Measurements from ENCODE around the gene MISP3. TPM values are rescaled to one million over a fixed set of nuclear protein-coding genes. Genes with fewer than 3 reads are reported as not detected.

MISP3 gene
- total RNA-seq, 1 experiment from 2014 or later = 3.2 TPM

DNA sequence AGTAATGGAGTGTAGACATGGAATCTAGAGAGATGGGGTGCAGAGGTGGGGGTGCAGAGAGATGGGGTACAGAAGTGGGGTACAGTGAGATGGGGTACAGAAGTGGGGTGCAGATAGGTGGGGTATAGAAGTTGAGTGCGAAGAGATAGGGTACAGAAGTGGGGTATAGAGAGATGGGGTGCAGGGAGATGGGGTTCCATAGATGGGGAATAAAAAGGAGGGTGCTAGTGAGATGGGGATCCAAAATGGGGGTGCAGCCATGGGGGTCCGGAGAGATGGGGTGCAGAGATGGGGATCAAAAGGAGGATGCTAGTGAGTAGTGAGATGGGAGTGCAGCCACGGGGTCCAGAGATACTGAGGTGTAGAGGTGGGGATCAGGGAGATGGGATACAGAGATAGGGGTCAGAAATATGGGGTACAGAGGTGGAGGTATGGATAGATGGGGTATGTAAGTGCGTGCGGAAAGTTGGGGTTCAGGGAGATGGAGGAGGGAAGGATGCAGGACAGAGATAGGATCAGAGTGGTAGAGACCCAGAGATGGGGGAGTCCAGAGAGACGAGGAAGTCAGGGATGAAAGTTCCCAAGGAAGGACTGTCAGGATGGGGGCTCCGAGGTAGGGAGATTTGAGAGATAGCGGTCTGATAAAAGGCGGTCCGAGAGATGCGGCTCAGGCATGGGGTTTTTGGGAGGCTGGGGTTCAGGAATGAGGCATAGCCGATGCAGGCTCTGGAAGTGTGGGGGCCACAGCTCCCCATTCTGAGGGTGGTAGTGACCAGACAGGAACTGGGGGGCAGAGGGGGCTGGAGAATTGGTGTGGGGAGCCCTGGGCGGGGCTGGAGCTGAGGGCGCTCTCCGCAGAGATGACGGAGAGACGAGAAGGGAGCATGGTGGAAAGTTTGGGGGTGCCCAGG lies 14.1 kb upstream of the MISP3 start (continued):
- TF ChIP-seq ATF2 (CRISPR knock-in tag; IDR thresholded peaks at IDR 0.05; ENCODE audit: borderline replicate concordance, low read depth) = no peak
- TF ChIP-seq, protein P1, sequence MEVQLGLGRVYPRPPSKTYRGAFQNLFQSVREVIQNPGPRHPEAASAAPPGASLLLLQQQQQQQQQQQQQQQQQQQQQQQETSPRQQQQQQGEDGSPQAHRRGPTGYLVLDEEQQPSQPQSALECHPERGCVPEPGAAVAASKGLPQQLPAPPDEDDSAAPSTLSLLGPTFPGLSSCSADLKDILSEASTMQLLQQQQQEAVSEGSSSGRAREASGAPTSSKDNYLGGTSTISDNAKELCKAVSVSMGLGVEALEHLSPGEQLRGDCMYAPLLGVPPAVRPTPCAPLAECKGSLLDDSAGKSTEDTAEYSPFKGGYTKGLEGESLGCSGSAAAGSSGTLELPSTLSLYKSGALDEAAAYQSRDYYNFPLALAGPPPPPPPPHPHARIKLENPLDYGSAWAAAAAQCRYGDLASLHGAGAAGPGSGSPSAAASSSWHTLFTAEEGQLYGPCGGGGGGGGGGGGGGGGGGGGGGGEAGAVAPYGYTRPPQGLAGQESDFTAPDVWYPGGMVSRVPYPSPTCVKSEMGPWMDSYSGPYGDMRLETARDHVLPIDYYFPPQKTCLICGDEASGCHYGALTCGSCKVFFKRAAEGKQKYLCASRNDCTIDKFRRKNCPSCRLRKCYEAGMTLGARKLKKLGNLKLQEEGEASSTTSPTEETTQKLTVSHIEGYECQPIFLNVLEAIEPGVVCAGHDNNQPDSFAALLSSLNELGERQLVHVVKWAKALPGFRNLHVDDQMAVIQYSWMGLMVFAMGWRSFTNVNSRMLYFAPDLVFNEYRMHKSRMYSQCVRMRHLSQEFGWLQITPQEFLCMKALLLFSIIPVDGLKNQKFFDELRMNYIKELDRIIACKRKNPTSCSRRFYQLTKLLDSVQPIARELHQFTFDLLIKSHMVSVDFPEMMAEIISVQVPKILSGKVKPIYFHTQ (CRISPR knock-in tag; IDR thresholded peaks at IDR 0.05) = no peak
- TF ChIP-seq USF1 (CRISPR knock-in tag; IDR thresholded peaks at IDR 0.05) = no peak
- no peak for TF ChIP-seq ZNF317 (CRISPR knock-in tag; IDR thresholded peaks at IDR 0.05; ENCODE audit: borderline replicate concordance, low read depth)
- TF ChIP-seq RORB (CRISPR knock-in tag; IDR thresholded peaks at IDR 0.05) = no peak
- no peak for TF ChIP-seq NR1H2 (CRISPR knock-in tag; IDR thresholded peaks at IDR 0.05)
- no peak for TF ChIP-seq SMAD4 (CRISPR knock-in tag; IDR thresholded peaks at IDR 0.05)
- no peak for TF ChIP-seq IRF1 (CRISPR knock-in tag; IDR thresholded peaks at IDR 0.05)
- no peak for TF ChIP-seq HMGXB4 (CRISPR knock-in tag; IDR thresholded peaks at IDR 0.05)
- TF ChIP-seq ZBTB43 (CRISPR knock-in tag; IDR thresholded peaks at IDR 0.05) = no peak
- TF ChIP-seq TCF7 (CRISPR knock-in tag; IDR thresholded peaks at IDR 0.05; ENCODE audit: low read depth) = no peak
- TF ChIP-seq PRRX2 (CRISPR knock-in tag; IDR thresholded peaks at IDR 0.05) = no peak

GRCh38 chr19:14059093-14059480 lies 13.5 kb upstream of the MISP3 start:
- DNase-seq (ENCODE audit: low spot score) (peak; percentile 78), ATAC-seq (peak; percentile 50)
- peak overlapping the region; percentile 86 for H3K4me3 Mint-ChIP-seq
- no peaks in the 10 kb centered on the region for H3K36me3 Mint-ChIP-seq
- ChIA-PET CTCF (interaction anchor here (0.6 to 7.8 kb wide), 58 partner anchors 12 to 902 kb away, joined by 3 to 187 read pairs (median 4); partner anchors contain the start of genes ASF1B, C19orf67, CC2D1A and DCAF15), POLR2A (interaction anchor here (0.6 kb wide), 2 partner anchors 51 to 951 kb away, joined by 4 to 6 read pairs; no protein-coding TSS in a partner anchor)
- no peak overlapping the region for H3K27ac Mint-ChIP-seq
- no peaks in the 10 kb centered on the region for H3K9me3 Mint-ChIP-seq
- peaks cover 16% of the 10 kb centered on the region for H3K4me1 Mint-ChIP-seq
- H3K27me3 Mint-ChIP-seq (ENCODE audit: low read depth) = peaks cover 32% of the 10 kb centered on the region
- TF ChIP-seq CBFB (CRISPR knock-in tag; IDR thresholded peaks at IDR 0.05; ENCODE audit: low read depth) (no peak), FOXJ3 (CRISPR knock-in tag; IDR thresholded peaks at IDR 0.05; ENCODE audit: borderline replicate concordance) (no peak), FOXK1 (CRISPR knock-in tag; IDR thresholded peaks at IDR 0.05) (no peak), NR3C1 (CRISPR knock-in tag; conservative IDR thresholded peaks at IDR 0.05; ENCODE audit: low read depth) (no peak), GTF2I (CRISPR knock-in tag; conservative IDR thresholded peaks at IDR 0.05) (0 out of 2 replicates have a peak, but pooled peaks have one; percentile 47), FOXP1 (CRISPR knock-in tag; IDR thresholded peaks at IDR 0.05; ENCODE audit: borderline replicate concordance) (0 out of 2 replicates have a peak, but pooled peaks have one; percentile 22), AFF4 (CRISPR knock-in tag; IDR thresholded peaks at IDR 0.05; ENCODE audit: borderline replicate concordance) (no peak), MYBL2 (CRISPR knock-in tag; IDR thresholded peaks at IDR 0.05) (no peak), ELF4 (CRISPR knock-in tag; IDR thresholded peaks at IDR 0.05; ENCODE audit: low read depth) (no peak)
